ENCODE measurements around the gene RAD23B. TPM values are rescaled to one million over a fixed set of nuclear protein-coding genes. Genes with fewer than 3 reads are reported as not detected.
"Not testable (repeated sequence)": the region's sequence is repeated elsewhere in the genome, so short reads cannot be mapped to it uniquely, and the experiment has no call there.

RAD23B gene
- total RNA-seq, 4 donors from 2014 or later, result 69.8 to 94.4 (median 74.4) TPM

DNA sequence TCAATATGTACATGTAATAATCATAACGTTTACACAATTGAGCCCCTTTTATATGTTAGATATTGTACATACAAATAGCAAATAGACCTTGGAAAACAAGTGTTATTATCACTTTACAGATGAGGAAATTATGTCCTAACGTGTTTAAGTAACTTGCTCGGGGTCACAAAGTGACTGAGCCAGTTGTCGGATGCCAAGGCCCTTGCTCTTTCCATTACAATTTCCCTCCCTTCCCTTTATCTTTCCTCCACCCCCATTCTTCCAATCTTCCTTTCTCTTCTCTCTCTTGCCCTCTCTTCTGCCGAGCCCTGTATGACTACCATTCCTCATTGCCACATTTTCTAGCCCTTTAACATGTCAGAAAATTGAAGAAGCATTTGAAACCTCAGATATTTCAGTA is 34.4 kb upstream of the RAD23B start:
- no peak for TF ChIP-seq CTCF (IDR thresholded peaks at IDR 0.05)
- TF ChIP-seq POLR2A (IDR thresholded peaks at IDR 0.05), result no peak
- Histone ChIP-seq H3K27me3 (no peaks in the 10 kb centered on the region), H3K4me1 (peaks cover 0 to 27% (median 3%) of the 10 kb centered on the region in 3 donors), H3K27ac (no peak overlapping the region), H3K4me3 (no peak overlapping the region), H3K36me3 (no peaks in the 10 kb centered on the region), H3K9me3 (no peaks in the 10 kb centered on the region)
- 38 to 62% methylated on average over 5 of the region's 5 CpGs for WGBS, 2 donors
- intact Hi-C loops (cut with DNase I), result no loop called here
- DNase-seq, result no peak

DNA sequence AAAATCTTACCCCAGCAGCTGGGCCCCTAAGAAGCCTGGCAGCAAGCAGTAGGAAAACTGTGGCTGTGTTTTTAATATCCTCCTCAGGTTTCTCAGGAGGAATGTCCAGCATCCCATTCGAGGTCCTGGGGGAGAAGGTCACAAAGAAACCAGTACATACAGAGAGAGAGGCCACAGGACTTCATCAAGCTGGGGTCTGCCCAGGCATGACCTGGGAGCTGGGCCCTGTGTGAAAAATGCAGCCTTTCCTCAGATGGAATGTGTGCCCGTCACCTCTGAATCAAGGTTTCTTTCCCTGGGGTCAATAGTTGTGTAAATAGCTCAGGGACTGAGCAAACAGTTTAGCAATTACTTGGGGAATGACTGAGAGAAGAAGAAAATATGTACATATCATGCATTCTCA is 33.9 kb upstream of the RAD23B start:
- WGBS, 2 donors, result 40 to 50% methylated on average over 2 of the region's 2 CpGs
- Histone ChIP-seq H3K4me3 (no peak overlapping the region), H3K27ac (no peak overlapping the region), H3K4me1 (peaks cover 0 to 25% (median 3%) of the 10 kb centered on the region in 3 donors), H3K9me3 (no peaks in the 10 kb centered on the region), H3K27me3 (no peaks in the 10 kb centered on the region), H3K36me3 (no peaks in the 10 kb centered on the region)
- intact Hi-C loops (cut with DNase I), result no loop called here
- TF ChIP-seq POLR2A (IDR thresholded peaks at IDR 0.05), result no peak
- TF ChIP-seq CTCF (IDR thresholded peaks at IDR 0.05), result no peak
- no peak for DNase-seq

- intact Hi-C loops (cut with DNase I), result no loop called here
- H3K27ac ChIP-seq, result no peak overlapping the region
- H3K4me1 ChIP-seq, result peaks cover 0 to 21% (median 3%) of the 10 kb centered on the region in 3 donors
- WGBS, 2 donors, result 88 to 91% methylated on average over 2 of the region's 2 CpGs
- DNase-seq, result no peak
- TF ChIP-seq CTCF (IDR thresholded peaks at IDR 0.05) (no peak), POLR2A (IDR thresholded peaks at IDR 0.05) (no peak)
- H3K36me3 ChIP-seq, result no peaks in the 10 kb centered on the region
- H3K9me3 ChIP-seq, result no peaks in the 10 kb centered on the region
- H3K27me3 ChIP-seq, result no peaks in the 10 kb centered on the region
- no peak overlapping the region for H3K4me3 ChIP-seq
Measured at GRCh38 chr9:107249665-107250285, 33.3 kb upstream of the RAD23B start.

DNA sequence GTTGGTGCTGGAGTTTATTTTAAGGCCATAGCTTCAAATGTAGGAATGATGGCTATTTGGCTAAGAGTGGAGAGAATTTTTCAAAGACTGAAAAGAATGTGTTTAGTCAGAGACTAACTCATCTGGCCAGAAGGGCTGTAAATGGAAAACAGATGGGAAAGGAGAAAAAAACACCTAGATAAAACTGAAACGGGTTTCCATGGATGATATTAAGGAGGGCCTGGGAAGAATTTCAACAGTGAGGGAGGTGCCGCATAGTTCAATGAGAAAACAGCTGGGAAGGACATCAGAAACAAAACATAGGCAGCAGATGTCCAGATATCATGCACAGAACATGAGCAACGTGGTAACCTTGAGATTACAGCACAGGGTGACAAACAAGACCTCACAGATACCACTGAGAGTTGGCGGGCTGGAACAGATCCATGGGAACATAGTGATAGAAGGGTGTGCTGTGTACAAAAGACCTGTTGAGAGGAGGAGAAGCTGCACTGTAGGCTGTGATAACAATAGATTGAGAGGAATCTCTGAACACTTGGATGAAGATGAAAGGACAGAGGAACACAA is 31.2 kb upstream of the RAD23B start:
- no peak for TF ChIP-seq POLR2A (IDR thresholded peaks at IDR 0.05)
- TF ChIP-seq CTCF (IDR thresholded peaks at IDR 0.05), result no peak

GRCh38 chr9:107258919-107259318 is 24.2 kb upstream of the RAD23B start:
- DNase-seq, result no peak
- no peaks in the 10 kb centered on the region for H3K27me3 ChIP-seq
- WGBS, 2 donors, result 84 to 93% methylated on average over 3 of the region's 3 CpGs
- no peaks in the 10 kb centered on the region for H3K9me3 ChIP-seq
- intact Hi-C loops (cut with DNase I), result no loop called here
- no peak overlapping the region for H3K4me3 ChIP-seq
- TF ChIP-seq POLR2A (IDR thresholded peaks at IDR 0.05) (no peak), CTCF (IDR thresholded peaks at IDR 0.05) (no peak)
- H3K4me1 ChIP-seq, result peaks cover 0 to 4% (median 0%) of the 10 kb centered on the region in 3 donors
- H3K27ac ChIP-seq, result no peak overlapping the region
- no peaks in the 10 kb centered on the region for H3K36me3 ChIP-seq

More for the DNA sequence above, 31.2 kb upstream of the RAD23B start:
- 36 to 45% methylated on average over 4 of the region's 4 CpGs for WGBS, 2 donors
- Histone ChIP-seq H3K4me3 (no peak overlapping the region), H3K9me3 (no peaks in the 10 kb centered on the region), H3K27ac (peak overlapping the region in 1 of 4 donors; percentile 3), H3K4me1 (peaks cover 0 to 14% (median 0%) of the 10 kb centered on the region in 3 donors), H3K27me3 (no peaks in the 10 kb centered on the region), H3K36me3 (no peaks in the 10 kb centered on the region)
- intact Hi-C loops (cut with DNase I), result no loop called here
- DNase-seq, result no peak

- 82 to 93% methylated on average over 13 of the region's 13 CpGs for WGBS, 2 donors
- H3K4me3 ChIP-seq; H3K27me3 ChIP-seq; DNase-seq; H3K36me3 ChIP-seq; H3K9me3 ChIP-seq; intact Hi-C loops (cut with DNase I); H3K4me1 ChIP-seq; H3K27ac ChIP-seq: not testable (repeated sequence)
Measured at GRCh38 chr9:107259751-107260313, 23.2 kb upstream of the RAD23B start.

Data from esophagus squamous epithelium (tissue), 5 donors.